Stimulated activated CD8-positive, alpha-beta memory T cell treated with anti-CD3 and anti-CD28 coated beads, Interleukin-4, amount 100 ng/mL, for 4 hours (primary cell): ENCODE results near the gene ZNF618.

ENCODE experiments used
- DNase-seq, 2 donors: peaks; one replicate each; pipeline ENCODE4 v3.0.0-alpha.2; 2020; ENCODE audit warnings: low read depth in 2 of 2, low spot score in 1 of 2

ZNF618 gene

GRCh38 chr9:114055894-114056293 is 179.8 kb downstream of the ZNF618 start:
- no peak for DNase-seq

- DNase-seq = no peak
Observed at GRCh38 chr9:114056527-114056926, 180.4 kb downstream of the ZNF618 start.

GRCh38 chr9:114057161-114057885 is 181.2 kb downstream of the ZNF618 start:
- no peak for DNase-seq

GRCh38 chr9:114058688-114059046 is 182.6 kb downstream of the ZNF618 start:
- no peak for DNase-seq

GRCh38 chr9:114059047-114059803 is 183.1 kb downstream of the ZNF618 start:
- no peak for DNase-seq

- DNase-seq = no peak
Observed at GRCh38 chr9:114060070-114060469, 184.0 kb downstream of the ZNF618 start.

- DNase-seq = no peak
Observed at GRCh38 chr9:114060711-114061110, 184.6 kb downstream of the ZNF618 start.

- no peak for DNase-seq
Observed at GRCh38 chr9:114061292-114061691, 185.2 kb downstream of the ZNF618 start.

- DNase-seq = no peak
Observed at GRCh38 chr9:114061830-114062474, 185.8 kb downstream of the ZNF618 start.

- DNase-seq = no peak
Observed at GRCh38 chr9:114065304-114065703, 189.2 kb downstream of the ZNF618 start.

GRCh38 chr9:114069476-114070187 is 193.5 kb downstream of the ZNF618 start:
- DNase-seq = no peak

- no peak for DNase-seq
Observed at GRCh38 chr9:114070188-114071103, 194.3 kb downstream of the ZNF618 start.

- DNase-seq = no peak
Observed at GRCh38 chr9:114071197-114071795, 195.2 kb downstream of the ZNF618 start.

- DNase-seq = no peak
Observed at GRCh38 chr9:114072184-114073140, 196.4 kb downstream of the ZNF618 start.

GRCh38 chr9:114075602-114076001 is 199.5 kb downstream of the ZNF618 start:
- DNase-seq = no peak

- no peak for DNase-seq
Observed at GRCh38 chr9:114076237-114077161, 200.4 kb downstream of the ZNF618 start.

GRCh38 chr9:114077162-114077837 is 201.2 kb downstream of the ZNF618 start:
- DNase-seq = no peak
